ENCODE results near the gene LAMTOR1. TPM values are rescaled to one million over a fixed set of nuclear protein-coding genes. Genes with fewer than 3 reads are reported as not detected.

LAMTOR1 gene
- total and polyA plus RNA-seq, 10 donors, result 81.5 to 182 (median 131) TPM

DNA sequence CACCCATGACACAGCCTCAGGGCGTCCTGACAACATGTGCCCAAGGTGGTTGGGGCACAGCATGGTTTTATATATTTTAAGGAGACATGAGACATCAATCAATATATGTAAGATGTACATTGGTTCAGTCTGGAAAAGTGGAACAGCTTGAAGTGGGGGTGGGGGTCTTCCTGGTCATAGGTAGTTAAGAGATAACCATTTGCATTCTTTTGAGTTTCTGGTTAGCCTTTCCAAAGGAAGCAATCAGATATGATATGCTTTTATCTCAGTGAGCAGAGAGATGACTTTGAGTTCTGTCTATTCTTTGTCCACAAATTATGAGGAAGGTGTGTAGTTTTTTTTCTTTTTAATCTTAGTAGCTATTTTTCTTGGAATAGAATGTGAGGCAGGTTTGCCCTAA is 19.5 kb upstream of the LAMTOR1 start:
- intact Hi-C loops (cut with DNase I; ENCODE audit: low total_unique reads), result no loop called here
- WGBS, 5 donors, result 83 to 100% (median 89%) methylated on average over 1 of the region's 1 CpG
- Histone ChIP-seq H3K9me3 (peaks cover 0 to 19% (median 3%) of the 10 kb centered on the region in 8 donors), H3K27ac (no peak overlapping the region), H3K4me3 (no peak overlapping the region), H3K27me3 (replicated peaks in 1 of 7) (no peaks in the 10 kb centered on the region), H3K4me1 (peaks cover 0 to 17% (median 0%) of the 10 kb centered on the region in 6 donors), H3K36me3 (no peaks in the 10 kb centered on the region)
- no peak for DNase-seq
- no peak for TF ChIP-seq POLR2A (IDR thresholded peaks at IDR 0.05)

DNA sequence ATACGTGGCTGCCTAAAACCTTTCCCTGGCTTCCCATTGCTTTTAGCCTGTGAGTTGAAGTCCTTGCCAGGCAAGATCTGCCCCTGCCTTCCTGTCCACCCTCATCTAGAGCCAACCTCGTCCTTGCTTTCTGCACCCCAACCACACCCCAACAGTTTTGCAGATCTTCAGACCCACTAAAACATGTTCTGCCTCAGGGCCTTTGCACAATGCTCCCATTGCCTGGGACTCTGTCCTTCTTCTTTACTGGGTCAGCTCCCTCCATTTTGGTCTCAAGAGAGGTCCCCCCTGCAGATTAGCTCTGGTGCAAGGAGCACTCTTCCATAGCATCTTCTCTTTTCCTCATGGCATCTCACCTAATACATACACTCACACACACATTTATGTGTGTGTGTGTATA is 17.8 kb upstream of the LAMTOR1 start:
- H3K4me3 ChIP-seq, result no peak overlapping the region
- H3K9me3 ChIP-seq, result peaks cover 0 to 3% (median 0%) of the 10 kb centered on the region in 8 donors
- intact Hi-C loops (cut with DNase I; ENCODE audit: low total_unique reads), result no loop called here
- 66 to 88% (median 78%) methylated on average over 2 of the region's 2 CpGs for WGBS, 5 donors
- TF ChIP-seq POLR2AphosphoS5 (IDR thresholded peaks at IDR 0.05), result no peak
- TF ChIP-seq POLR2A (IDR thresholded peaks at IDR 0.05), result no peak
- TF ChIP-seq, protein P1, sequence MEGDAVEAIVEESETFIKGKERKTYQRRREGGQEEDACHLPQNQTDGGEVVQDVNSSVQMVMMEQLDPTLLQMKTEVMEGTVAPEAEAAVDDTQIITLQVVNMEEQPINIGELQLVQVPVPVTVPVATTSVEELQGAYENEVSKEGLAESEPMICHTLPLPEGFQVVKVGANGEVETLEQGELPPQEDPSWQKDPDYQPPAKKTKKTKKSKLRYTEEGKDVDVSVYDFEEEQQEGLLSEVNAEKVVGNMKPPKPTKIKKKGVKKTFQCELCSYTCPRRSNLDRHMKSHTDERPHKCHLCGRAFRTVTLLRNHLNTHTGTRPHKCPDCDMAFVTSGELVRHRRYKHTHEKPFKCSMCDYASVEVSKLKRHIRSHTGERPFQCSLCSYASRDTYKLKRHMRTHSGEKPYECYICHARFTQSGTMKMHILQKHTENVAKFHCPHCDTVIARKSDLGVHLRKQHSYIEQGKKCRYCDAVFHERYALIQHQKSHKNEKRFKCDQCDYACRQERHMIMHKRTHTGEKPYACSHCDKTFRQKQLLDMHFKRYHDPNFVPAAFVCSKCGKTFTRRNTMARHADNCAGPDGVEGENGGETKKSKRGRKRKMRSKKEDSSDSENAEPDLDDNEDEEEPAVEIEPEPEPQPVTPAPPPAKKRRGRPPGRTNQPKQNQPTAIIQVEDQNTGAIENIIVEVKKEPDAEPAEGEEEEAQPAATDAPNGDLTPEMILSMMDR (IDR thresholded peaks at IDR 0.05 in 8 of 11, conservative IDR thresholded peaks at IDR 0.05 in 3 of 11), result no peak
- DNase-seq, result no peak
- peaks cover 0 to 24% (median 0%) of the 10 kb centered on the region in 6 donors for H3K4me1 ChIP-seq
- peak overlapping the region in 2 of 8 donors; percentile 86 to 88 for H3K27ac ChIP-seq
- no peaks in the 10 kb centered on the region for H3K36me3 ChIP-seq
- no peaks in the 10 kb centered on the region for H3K27me3 ChIP-seq (replicated peaks in 1 of 7)

DNA sequence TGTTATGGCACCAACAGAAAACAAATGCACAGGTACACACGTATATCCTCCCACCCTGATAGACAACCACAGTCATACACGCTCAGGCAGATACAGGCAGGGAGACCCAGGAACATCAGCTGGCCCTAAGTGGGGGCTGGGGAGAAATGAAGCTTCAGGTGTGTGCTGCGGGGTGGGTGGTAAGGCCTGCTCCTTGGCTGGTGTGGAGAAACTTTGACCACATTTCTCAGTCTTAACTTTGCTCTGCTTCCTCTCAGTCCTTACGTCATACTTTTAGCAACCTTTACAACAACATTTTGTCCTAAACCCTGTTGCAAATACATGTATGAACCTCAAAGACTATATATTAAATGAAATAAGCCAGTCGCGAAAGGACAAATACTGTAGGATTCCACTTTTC is 16.1 kb upstream of the LAMTOR1 start:
- H3K27ac ChIP-seq, result peak overlapping the region in 7 of 8 donors; percentile 57 to 88 (median 66)
- H3K4me3 ChIP-seq, result peak overlapping the region in 1 of 8 donors; percentile 41
- no peaks in the 10 kb centered on the region for H3K36me3 ChIP-seq
- H3K4me1 ChIP-seq, result peaks cover 0 to 24% (median 0%) of the 10 kb centered on the region in 6 donors
- WGBS, 5 donors, result 41 to 76% (median 60%) methylated on average over 6 of the region's 6 CpGs
- no peak for DNase-seq
- H3K9me3 ChIP-seq, result no peaks in the 10 kb centered on the region
- intact Hi-C loops (cut with DNase I; ENCODE audit: low total_unique reads), result no loop called here
- no peaks in the 10 kb centered on the region for H3K27me3 ChIP-seq (replicated peaks in 1 of 7)
- TF ChIP-seq POLR2A (IDR thresholded peaks at IDR 0.05), result no peak
- TF ChIP-seq POLR2AphosphoS5 (IDR thresholded peaks at IDR 0.05), result peak in 1 of 3 donors; percentile 7

DNA sequence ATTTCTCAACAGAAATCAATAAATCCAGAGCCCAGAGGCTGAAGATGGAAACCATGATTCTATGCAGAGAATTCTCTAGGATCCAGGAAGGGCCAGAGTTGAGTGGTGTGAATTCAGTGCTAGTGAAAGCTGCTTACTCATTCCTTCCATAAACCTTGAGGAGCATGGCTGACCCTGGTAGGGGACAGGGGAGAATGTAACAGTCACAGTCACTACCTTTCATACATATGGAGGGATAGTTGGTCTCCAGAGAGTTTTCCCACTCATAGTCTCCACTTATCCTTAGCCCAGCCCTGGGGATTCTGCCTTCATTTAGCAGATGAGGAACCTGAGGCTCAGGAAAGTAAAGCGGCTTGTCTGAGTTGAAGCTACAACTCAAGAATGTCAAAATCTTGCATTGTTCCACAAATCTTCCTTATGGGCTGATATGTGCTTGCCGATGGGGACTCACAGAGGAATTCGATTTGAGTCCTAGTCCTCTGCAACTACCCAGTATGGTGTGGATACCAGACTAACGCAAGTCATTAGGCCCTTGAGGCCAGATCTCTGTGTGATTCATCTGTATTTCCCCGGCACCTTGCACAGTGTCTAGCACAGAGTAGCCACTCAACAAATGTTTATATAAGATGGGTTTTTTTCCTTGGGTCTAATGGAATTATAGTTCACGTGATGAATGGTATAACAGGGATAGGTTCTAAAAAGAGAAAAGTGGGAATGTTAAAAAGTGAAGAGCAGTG is 13.1 kb upstream of the LAMTOR1 start:
- no peak overlapping the region for H3K4me3 ChIP-seq
- no peak for DNase-seq
- TF ChIP-seq POLR2A (IDR thresholded peaks at IDR 0.05), result no peak
- no peak for TF ChIP-seq POLR2AphosphoS5 (IDR thresholded peaks at IDR 0.05)
- TF ChIP-seq, protein P1 (IDR thresholded peaks at IDR 0.05 in 8 of 11, conservative IDR thresholded peaks at IDR 0.05 in 3 of 11), result no peak
- 86 to 96% (median 96%) methylated on average over 6 of the region's 6 CpGs for whole genome bisulfite sequencing, 5 donors
- no peaks in the 10 kb centered on the region for H3K9me3 ChIP-seq
- H3K27me3 ChIP-seq (replicated peaks in 1 of 7), result no peaks in the 10 kb centered on the region
- peaks cover 5 to 42% (median 14%) of the 10 kb centered on the region in 6 donors for H3K4me1 ChIP-seq
- no peaks in the 10 kb centered on the region for H3K36me3 ChIP-seq
- intact Hi-C loops (cut with DNase I; ENCODE audit: low total_unique reads), result no loop called here
- H3K27ac ChIP-seq, result peak overlapping the region in 3 of 8 donors; percentile 2 to 88 (median 86)

DNA sequence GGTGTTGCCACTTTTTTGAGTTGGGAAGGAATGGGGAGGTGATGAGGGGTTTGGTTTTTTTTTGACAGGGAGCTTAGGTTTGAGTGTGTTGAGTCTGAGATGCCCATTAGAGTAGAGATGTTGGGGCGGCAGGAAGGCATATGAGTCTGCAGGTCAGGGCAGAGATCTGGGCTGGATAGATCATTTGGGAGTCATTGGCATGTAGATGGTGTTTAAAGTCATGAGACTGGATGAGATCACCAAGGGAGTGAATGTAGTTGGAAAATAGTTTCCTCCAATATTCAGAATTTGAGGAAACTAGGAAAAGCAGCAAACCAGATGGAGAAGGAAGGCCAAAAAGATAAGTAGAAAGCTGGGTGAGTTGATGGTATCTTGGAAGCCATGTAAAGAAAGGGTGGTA is 11.5 kb upstream of the LAMTOR1 start:
- Histone ChIP-seq H3K4me3 (no peak overlapping the region), H3K36me3 (peaks cover 0 to 15% (median 2%) of the 10 kb centered on the region in 6 donors), H3K9me3 (no peaks in the 10 kb centered on the region), H3K4me1 (peaks cover 5 to 47% (median 17%) of the 10 kb centered on the region in 6 donors), H3K27ac (no peak overlapping the region), H3K27me3 (replicated peaks in 1 of 7) (no peaks in the 10 kb centered on the region)
- intact Hi-C loops (cut with DNase I; ENCODE audit: low total_unique reads), result no loop called here
- TF ChIP-seq, protein P1 (IDR thresholded peaks at IDR 0.05 in 8 of 11, conservative IDR thresholded peaks at IDR 0.05 in 3 of 11), result no peak
- no peak for TF ChIP-seq POLR2A (IDR thresholded peaks at IDR 0.05)
- TF ChIP-seq POLR2AphosphoS5 (IDR thresholded peaks at IDR 0.05), result no peak
- no peak for DNase-seq
- WGBS, 5 donors, result 95 to 100% (median 97%) methylated on average over 1 of the region's 1 CpG

All from spleen (tissue), 11 donors.